ENCODE measurements around the gene ZFP92.

ZFP92 gene

DNA sequence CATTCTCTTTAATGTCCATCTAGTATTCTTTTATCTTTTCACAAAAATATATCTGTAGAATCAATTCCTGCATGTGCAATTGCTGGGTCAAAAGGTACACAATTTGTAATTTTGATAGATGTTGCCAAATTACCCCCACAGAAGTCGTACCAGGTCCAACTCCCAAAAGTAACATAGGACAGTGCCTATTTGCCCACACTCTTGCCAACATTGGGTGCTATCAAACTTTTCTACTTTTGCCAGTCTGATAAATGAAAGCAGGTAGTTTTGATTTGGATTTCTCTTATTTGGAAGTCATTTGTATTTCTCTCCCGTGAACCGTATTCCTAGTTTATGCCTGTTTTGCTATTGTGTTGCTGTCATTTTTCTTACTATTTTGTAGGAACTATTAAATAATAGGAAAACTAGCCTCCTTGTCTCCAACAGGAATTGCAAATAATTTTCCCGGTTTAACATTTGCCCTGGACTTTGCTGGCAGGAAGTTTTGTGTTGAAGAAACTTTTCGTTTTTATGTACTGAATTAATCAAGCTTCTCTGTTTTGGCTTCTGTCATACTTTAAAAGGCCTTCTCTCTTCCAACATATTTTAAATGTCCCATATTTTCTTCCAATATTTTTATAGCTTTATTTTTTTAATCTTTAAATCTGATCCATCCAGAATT, 44.3 kb upstream of the ZFP92 start:
- Histone ChIP-seq H3K18ac (ENCODE audit: low read length) (no peak overlapping the region), H2BK12ac (ENCODE audit: low read length) (no peak overlapping the region), H3K27ac (ENCODE audit: low read depth, low read length) (no peak overlapping the region), H3K4ac (ENCODE audit: low read depth, low read length) (no peak overlapping the region), H2BK120ac (ENCODE audit: insufficient read depth, low read length, poor library complexity) (no peak overlapping the region), H4K91ac (ENCODE audit: low read depth, low read length) (no peak overlapping the region), H2AFZ (ENCODE audit: insufficient read depth, low read length, poor library complexity) (no peak overlapping the region), H3K4me1 (ENCODE audit: control insufficient read depth in 1 of 2, insufficient read depth in 2 of 2, low read length in 2 of 2) (no peaks in the 10 kb centered on the region), H3K27me3 (ENCODE audit: insufficient read depth, low read length) (no peaks in the 10 kb centered on the region), H4K8ac (ENCODE audit: low read depth, low read length) (no peak overlapping the region), H3K79me1 (ENCODE audit: low read length) (no peaks in the 10 kb centered on the region), H3K14ac (ENCODE audit: low read length) (no peak overlapping the region), H2BK5ac (ENCODE audit: low read depth, low read length, poor library complexity) (no peak overlapping the region), H3K9me3 (ENCODE audit: insufficient read depth, low read depth, low read length) (no peaks in the 10 kb centered on the region), H3K4me2 (ENCODE audit: low read length) (no peak overlapping the region), H3K79me2 (ENCODE audit: control insufficient read depth, insufficient read depth, low read length, poor library complexity) (no peaks in the 10 kb centered on the region), H3K9ac (ENCODE audit: low read length) (no peak overlapping the region), H3K23ac (ENCODE audit: low read length) (no peak overlapping the region), H2AK5ac (ENCODE audit: low read length) (no peak overlapping the region), H3K4me3 (ENCODE audit: low read depth, low read length) (no peak overlapping the region), H3K36me3 (ENCODE audit: control insufficient read depth in 1 of 2, insufficient read depth in 2 of 2, low read length in 2 of 2) (no peaks in the 10 kb centered on the region), H4K12ac (ENCODE audit: low read depth, low read length) (no peak overlapping the region)
- WGBS (ENCODE audit: extremely low coverage, insufficient coverage, insufficient read length) = no CpG with 5 or more reads among the region's 5 CpGs
- no peak for DNase-seq

DNA sequence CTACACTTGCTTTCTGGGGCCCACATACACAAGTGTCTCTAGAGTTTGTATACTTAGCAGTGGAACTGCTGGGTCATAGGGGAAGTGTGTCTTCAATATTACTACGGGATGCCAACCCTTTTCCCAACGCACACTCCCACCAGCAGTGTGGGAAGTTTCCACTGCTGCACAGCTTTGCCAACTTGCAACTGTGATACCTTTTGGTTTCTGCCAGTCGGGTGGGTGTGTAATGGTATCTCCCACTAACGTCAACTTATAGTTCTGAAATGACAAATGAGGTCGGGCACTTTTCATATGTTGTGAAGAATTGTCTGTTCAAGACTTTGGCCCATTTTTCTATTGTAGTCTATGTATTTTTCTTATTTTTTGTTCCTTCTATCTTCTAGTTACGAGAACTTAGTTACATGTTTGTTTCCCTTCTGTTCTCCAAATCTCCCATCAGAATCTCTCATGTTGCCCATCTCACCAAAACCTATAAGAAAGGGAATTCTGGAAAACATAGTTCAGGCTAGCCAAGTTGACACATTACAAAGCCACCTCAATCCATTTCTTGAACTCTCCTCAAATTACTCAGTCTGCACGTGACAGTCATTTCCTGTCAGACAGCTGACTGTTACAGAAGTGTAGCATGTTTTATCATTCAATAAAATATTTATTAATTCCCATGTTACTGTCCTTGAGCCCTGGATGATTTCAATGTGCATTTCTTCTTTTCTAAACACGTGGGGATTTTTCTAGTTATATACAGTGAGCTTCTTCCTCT, 40.8 kb upstream of the ZFP92 start:
- Histone ChIP-seq H3K79me2 (ENCODE audit: control insufficient read depth, insufficient read depth, low read length, poor library complexity) (no peaks in the 10 kb centered on the region), H3K18ac (ENCODE audit: low read length) (no peak overlapping the region), H3K23ac (ENCODE audit: low read length) (no peak overlapping the region), H3K4me3 (ENCODE audit: low read depth, low read length) (no peak overlapping the region), H3K4me2 (ENCODE audit: low read length) (no peak overlapping the region), H3K9ac (ENCODE audit: low read length) (no peak overlapping the region), H4K12ac (ENCODE audit: low read depth, low read length) (no peak overlapping the region), H3K14ac (ENCODE audit: low read length) (no peak overlapping the region), H2BK12ac (ENCODE audit: low read length) (no peak overlapping the region), H3K4me1 (ENCODE audit: control insufficient read depth in 1 of 2, insufficient read depth in 2 of 2, low read length in 2 of 2) (no peaks in the 10 kb centered on the region), H3K36me3 (ENCODE audit: control insufficient read depth in 1 of 2, insufficient read depth in 2 of 2, low read length in 2 of 2) (no peaks in the 10 kb centered on the region), H4K8ac (ENCODE audit: low read depth, low read length) (no peak overlapping the region), H3K27me3 (ENCODE audit: insufficient read depth, low read length) (no peaks in the 10 kb centered on the region), H2AFZ (ENCODE audit: insufficient read depth, low read length, poor library complexity) (no peak overlapping the region), H2BK5ac (ENCODE audit: low read depth, low read length, poor library complexity) (no peak overlapping the region), H2BK120ac (ENCODE audit: insufficient read depth, low read length, poor library complexity) (no peak overlapping the region), H3K79me1 (ENCODE audit: low read length) (no peaks in the 10 kb centered on the region), H3K27ac (ENCODE audit: low read depth, low read length) (no peak overlapping the region), H3K4ac (ENCODE audit: low read depth, low read length) (no peak overlapping the region), H3K9me3 (ENCODE audit: insufficient read depth, low read depth, low read length) (no peaks in the 10 kb centered on the region), H2AK5ac (ENCODE audit: low read length) (no peak overlapping the region), H4K91ac (ENCODE audit: low read depth, low read length) (no peak overlapping the region)
- DNase-seq = no peak
- no CpG with 5 or more reads among the region's 8 CpGs for WGBS (ENCODE audit: extremely low coverage, insufficient coverage, insufficient read length)

DNA sequence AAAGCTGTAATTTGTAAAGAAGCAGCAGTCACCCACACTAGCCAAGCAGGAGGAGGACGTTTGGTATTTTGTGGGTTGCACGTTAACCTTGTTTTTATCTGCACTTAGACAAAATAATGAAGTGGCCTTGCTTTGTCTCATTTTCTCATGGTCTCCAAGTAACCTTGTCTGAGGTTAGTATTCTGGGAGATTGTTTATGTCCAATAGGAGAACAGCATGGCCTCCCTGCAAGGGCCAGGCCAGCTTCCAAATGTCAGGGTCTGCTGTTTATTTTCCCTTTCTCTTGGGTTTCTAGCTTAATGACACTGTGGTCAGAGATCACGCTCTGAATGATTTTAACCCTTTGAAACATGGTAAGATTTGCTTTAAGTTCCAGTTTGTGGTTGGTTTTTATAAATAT, 40.0 kb upstream of the ZFP92 start:
- Histone ChIP-seq H3K14ac (ENCODE audit: low read length) (no peak overlapping the region), H3K4me3 (ENCODE audit: low read depth, low read length) (no peak overlapping the region), H2BK12ac (ENCODE audit: low read length) (no peak overlapping the region), H3K79me2 (ENCODE audit: control insufficient read depth, insufficient read depth, low read length, poor library complexity) (no peaks in the 10 kb centered on the region), H2AFZ (ENCODE audit: insufficient read depth, low read length, poor library complexity) (no peak overlapping the region), H3K36me3 (ENCODE audit: control insufficient read depth in 1 of 2, insufficient read depth in 2 of 2, low read length in 2 of 2) (no peaks in the 10 kb centered on the region), H4K91ac (ENCODE audit: low read depth, low read length) (no peak overlapping the region), H3K9me3 (ENCODE audit: insufficient read depth, low read depth, low read length) (no peaks in the 10 kb centered on the region), H2AK5ac (ENCODE audit: low read length) (no peak overlapping the region), H4K8ac (ENCODE audit: low read depth, low read length) (no peak overlapping the region), H3K27me3 (ENCODE audit: insufficient read depth, low read length) (no peaks in the 10 kb centered on the region), H2BK120ac (ENCODE audit: insufficient read depth, low read length, poor library complexity) (no peak overlapping the region), H3K27ac (ENCODE audit: low read depth, low read length) (no peak overlapping the region), H3K23ac (ENCODE audit: low read length) (no peak overlapping the region), H3K9ac (ENCODE audit: low read length) (no peak overlapping the region), H2BK5ac (ENCODE audit: low read depth, low read length, poor library complexity) (no peak overlapping the region), H3K4me1 (ENCODE audit: control insufficient read depth in 1 of 2, insufficient read depth in 2 of 2, low read length in 2 of 2) (no peaks in the 10 kb centered on the region), H3K79me1 (ENCODE audit: low read length) (no peaks in the 10 kb centered on the region), H4K12ac (ENCODE audit: low read depth, low read length) (no peak overlapping the region), H3K4ac (ENCODE audit: low read depth, low read length) (no peak overlapping the region), H3K4me2 (ENCODE audit: low read length) (no peak overlapping the region), H3K18ac (ENCODE audit: low read length) (no peak overlapping the region)
- no peak for DNase-seq
- no CpG with 5 or more reads among the region's 3 CpGs for WGBS (ENCODE audit: extremely low coverage, insufficient coverage, insufficient read length)

DNA sequence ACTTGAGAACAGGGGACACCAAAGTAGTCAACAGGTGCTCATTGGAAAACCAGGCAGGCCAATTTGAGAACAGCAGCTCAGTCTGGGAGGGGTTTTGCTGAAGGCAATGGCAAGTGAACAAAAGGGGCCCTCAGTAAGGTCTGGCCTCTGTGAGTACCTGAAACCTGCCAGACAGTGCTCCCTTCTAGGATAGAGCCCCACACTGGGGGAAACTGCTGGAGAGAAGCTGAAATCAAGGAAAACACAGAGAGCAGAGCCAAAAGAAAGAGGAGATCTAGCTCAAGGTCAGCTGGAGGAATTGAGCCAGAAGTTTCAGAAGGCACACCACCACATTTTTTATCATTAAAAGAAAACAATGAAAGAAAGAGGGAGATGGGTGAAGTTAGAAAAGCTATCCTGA, 38.3 kb upstream of the ZFP92 start:
- Histone ChIP-seq H2BK5ac (ENCODE audit: low read depth, low read length, poor library complexity) (no peak overlapping the region), H2AFZ (ENCODE audit: insufficient read depth, low read length, poor library complexity) (no peak overlapping the region), H3K14ac (ENCODE audit: low read length) (no peak overlapping the region), H3K9me3 (ENCODE audit: insufficient read depth, low read depth, low read length) (no peaks in the 10 kb centered on the region), H3K36me3 (ENCODE audit: control insufficient read depth in 1 of 2, insufficient read depth in 2 of 2, low read length in 2 of 2) (no peaks in the 10 kb centered on the region), H3K4ac (ENCODE audit: low read depth, low read length) (no peak overlapping the region), H3K18ac (ENCODE audit: low read length) (no peak overlapping the region), H2AK5ac (ENCODE audit: low read length) (no peak overlapping the region), H4K12ac (ENCODE audit: low read depth, low read length) (no peak overlapping the region), H3K27ac (ENCODE audit: low read depth, low read length) (no peak overlapping the region), H4K91ac (ENCODE audit: low read depth, low read length) (no peak overlapping the region), H2BK120ac (ENCODE audit: insufficient read depth, low read length, poor library complexity) (no peak overlapping the region), H3K23ac (ENCODE audit: low read length) (no peak overlapping the region), H3K79me1 (ENCODE audit: low read length) (no peaks in the 10 kb centered on the region), H3K4me3 (ENCODE audit: low read depth, low read length) (no peak overlapping the region), H2BK12ac (ENCODE audit: low read length) (no peak overlapping the region), H4K8ac (ENCODE audit: low read depth, low read length) (no peak overlapping the region), H3K4me1 (ENCODE audit: control insufficient read depth in 1 of 2, insufficient read depth in 2 of 2, low read length in 2 of 2) (no peaks in the 10 kb centered on the region), H3K27me3 (ENCODE audit: insufficient read depth, low read length) (no peaks in the 10 kb centered on the region), H3K79me2 (ENCODE audit: control insufficient read depth, insufficient read depth, low read length, poor library complexity) (no peaks in the 10 kb centered on the region), H3K9ac (ENCODE audit: low read length) (no peak overlapping the region), H3K4me2 (ENCODE audit: low read length) (no peak overlapping the region)
- no peak for DNase-seq
